Body of pancreas (tissue), 4 donors: Measurements from ENCODE around the gene TRIM17.

ENCODE experiments used
- POLR2A ChIP-seq, 3 donors: fragments of 450-650 bp; IDR thresholded peaks; one replicate each; pipeline ENCODE4 v1.6.1; 2016; ENCODE audit warnings: antibody characterized with exemption in 3 of 3, mild to moderate bottlenecking in 2 of 3
- TF ChIP-seq, protein P1 (sequence below), 7 experiments: fragments of 450-650 bp in 4 of 7; fragments of 200-600 bp in 3 of 7; sonication (generic) in 3 of 7; IDR thresholded peaks; one replicate each; pipeline ENCODE4 v1.5.1; 2016 to 2019; ENCODE audit warnings: antibody characterized with exemption in 7 of 7

DNA sequence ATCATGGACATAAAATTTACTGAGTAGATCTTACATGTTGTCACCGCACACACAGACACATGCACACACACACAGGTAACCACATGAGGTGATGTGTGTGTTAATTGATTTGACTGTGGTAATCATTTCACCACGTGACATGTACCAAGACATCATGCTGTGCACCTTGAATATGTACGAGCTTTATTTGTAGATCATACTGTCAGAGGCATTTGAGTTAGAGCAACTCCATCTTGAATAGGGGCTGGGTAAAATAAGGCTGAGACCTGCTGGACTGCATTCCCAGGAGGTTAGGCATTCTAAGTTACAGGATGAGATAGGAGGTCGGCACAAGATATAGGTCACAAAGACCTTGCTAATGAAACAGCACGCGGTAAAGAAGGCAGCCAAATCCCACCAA lies 31.7 kb upstream of the TRIM17 start:
- TF ChIP-seq, protein P1, sequence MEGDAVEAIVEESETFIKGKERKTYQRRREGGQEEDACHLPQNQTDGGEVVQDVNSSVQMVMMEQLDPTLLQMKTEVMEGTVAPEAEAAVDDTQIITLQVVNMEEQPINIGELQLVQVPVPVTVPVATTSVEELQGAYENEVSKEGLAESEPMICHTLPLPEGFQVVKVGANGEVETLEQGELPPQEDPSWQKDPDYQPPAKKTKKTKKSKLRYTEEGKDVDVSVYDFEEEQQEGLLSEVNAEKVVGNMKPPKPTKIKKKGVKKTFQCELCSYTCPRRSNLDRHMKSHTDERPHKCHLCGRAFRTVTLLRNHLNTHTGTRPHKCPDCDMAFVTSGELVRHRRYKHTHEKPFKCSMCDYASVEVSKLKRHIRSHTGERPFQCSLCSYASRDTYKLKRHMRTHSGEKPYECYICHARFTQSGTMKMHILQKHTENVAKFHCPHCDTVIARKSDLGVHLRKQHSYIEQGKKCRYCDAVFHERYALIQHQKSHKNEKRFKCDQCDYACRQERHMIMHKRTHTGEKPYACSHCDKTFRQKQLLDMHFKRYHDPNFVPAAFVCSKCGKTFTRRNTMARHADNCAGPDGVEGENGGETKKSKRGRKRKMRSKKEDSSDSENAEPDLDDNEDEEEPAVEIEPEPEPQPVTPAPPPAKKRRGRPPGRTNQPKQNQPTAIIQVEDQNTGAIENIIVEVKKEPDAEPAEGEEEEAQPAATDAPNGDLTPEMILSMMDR (IDR thresholded peaks at IDR 0.05), result no peak
- TF ChIP-seq POLR2A (IDR thresholded peaks at IDR 0.05), result no peak
